ENCODE results near the gene CFAP74. TPM values are rescaled to one million over a fixed set of nuclear protein-coding genes. Genes with fewer than 3 reads are reported as not detected.

Gene CFAP74
- total and polyA plus RNA-seq, 2 experiments from 2014 or later, result not detected

DNA sequence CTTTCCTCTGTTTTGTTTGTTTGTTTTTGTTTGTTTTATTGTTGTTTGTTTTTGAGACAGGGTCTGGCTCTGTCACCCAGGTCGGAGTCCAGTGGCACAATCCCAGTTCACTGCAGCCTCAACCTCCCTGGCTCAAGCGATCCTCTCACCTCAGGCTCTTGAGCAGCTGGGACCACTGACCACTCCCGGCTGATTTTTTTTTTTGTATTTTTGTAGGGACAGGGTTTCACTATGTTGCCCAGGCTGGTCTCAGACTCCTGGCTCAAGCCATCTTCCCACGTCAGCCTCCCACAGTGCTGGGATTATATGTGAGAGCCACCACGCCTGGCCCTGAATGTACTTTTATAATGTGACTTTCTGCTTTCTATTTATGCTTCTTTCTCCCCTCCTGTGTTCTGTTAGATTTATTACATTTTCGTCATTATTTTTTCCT is 93.5 kb downstream of the CFAP74 start:
- peaks cover 9% of the 10 kb centered on the region for H3K79me2 ChIP-seq
- peaks cover 16% of the 10 kb centered on the region for H3K4me1 ChIP-seq (ENCODE audit: insufficient read depth)
- no peaks in the 10 kb centered on the region for H3K36me3 ChIP-seq (replicated peaks; ENCODE audit: insufficient read depth, low read depth)
- H2AFZ ChIP-seq, result no peak overlapping the region
- DNase-seq (ENCODE audit: low spot score), result peak; percentile 1
- TF ChIP-seq EZH2phosphoT487 (IDR thresholded peaks at IDR 0.05; ENCODE audit: low read depth, severe bottlenecking, unreplicated experiment) (no peak), EZH2 (IDR thresholded peaks at IDR 0.05; ENCODE audit: borderline replicate concordance) (no peak)
- TF ChIP-seq, protein P1, sequence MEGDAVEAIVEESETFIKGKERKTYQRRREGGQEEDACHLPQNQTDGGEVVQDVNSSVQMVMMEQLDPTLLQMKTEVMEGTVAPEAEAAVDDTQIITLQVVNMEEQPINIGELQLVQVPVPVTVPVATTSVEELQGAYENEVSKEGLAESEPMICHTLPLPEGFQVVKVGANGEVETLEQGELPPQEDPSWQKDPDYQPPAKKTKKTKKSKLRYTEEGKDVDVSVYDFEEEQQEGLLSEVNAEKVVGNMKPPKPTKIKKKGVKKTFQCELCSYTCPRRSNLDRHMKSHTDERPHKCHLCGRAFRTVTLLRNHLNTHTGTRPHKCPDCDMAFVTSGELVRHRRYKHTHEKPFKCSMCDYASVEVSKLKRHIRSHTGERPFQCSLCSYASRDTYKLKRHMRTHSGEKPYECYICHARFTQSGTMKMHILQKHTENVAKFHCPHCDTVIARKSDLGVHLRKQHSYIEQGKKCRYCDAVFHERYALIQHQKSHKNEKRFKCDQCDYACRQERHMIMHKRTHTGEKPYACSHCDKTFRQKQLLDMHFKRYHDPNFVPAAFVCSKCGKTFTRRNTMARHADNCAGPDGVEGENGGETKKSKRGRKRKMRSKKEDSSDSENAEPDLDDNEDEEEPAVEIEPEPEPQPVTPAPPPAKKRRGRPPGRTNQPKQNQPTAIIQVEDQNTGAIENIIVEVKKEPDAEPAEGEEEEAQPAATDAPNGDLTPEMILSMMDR (IDR thresholded peaks at IDR 0.05; ENCODE audit: poor library complexity), result no peak
- no peaks in the 10 kb centered on the region for H4K20me1 ChIP-seq (ENCODE audit: insufficient read depth, poor library complexity, severe bottlenecking)
- 84% methylated on average over 6 of the region's 6 CpGs for WGBS (ENCODE audit: low lambda C conversion rate, missing lambda C conversion rate)
- no peaks in the 10 kb centered on the region for H3K9me3 ChIP-seq (ENCODE audit: low read depth)
- H3K9me2 ChIP-seq (replicated peaks; ENCODE audit: insufficient read depth), result no peaks in the 10 kb centered on the region
- H3K4me3 ChIP-seq, result no peak overlapping the region
- H3K27ac ChIP-seq, result peak overlapping the region; percentile 80
- peak overlapping the region; percentile 75 for H3K4me2 ChIP-seq
- no peaks in the 10 kb centered on the region for H3K27me3 ChIP-seq

DNA sequence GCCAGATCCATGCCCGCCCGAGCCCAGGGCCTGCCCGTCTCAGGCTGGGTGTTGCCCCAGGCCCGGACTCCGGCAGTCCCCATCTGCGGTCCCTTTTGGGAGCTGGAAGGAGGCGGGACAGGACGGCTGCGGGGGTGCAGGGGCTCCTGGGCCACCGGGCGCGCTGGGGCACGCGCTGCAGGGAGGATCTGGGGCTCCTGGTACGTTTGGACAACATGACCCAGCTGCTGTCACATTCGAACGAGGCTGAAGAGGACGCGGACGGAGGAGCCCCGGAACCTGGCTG is 95.1 kb downstream of the CFAP74 start:
- no peak for DNase-seq (ENCODE audit: low spot score)
- TF ChIP-seq, protein P1 (IDR thresholded peaks at IDR 0.05; ENCODE audit: poor library complexity), result no peak
- TF ChIP-seq EZH2 (IDR thresholded peaks at IDR 0.05; ENCODE audit: borderline replicate concordance), result no peak
- no peak for TF ChIP-seq EZH2phosphoT487 (IDR thresholded peaks at IDR 0.05; ENCODE audit: low read depth, severe bottlenecking, unreplicated experiment)
- Histone ChIP-seq H3K27me3 (no peaks in the 10 kb centered on the region), H3K9me2 (replicated peaks; ENCODE audit: insufficient read depth) (no peaks in the 10 kb centered on the region), H3K27ac (peak overlapping the region; percentile 90), H3K9me3 (ENCODE audit: low read depth) (no peaks in the 10 kb centered on the region), H3K79me2 (peaks cover 9% of the 10 kb centered on the region), H2AFZ (peak overlapping the region; percentile 81), H3K4me3 (peak overlapping the region; percentile 54), H3K4me2 (peak overlapping the region; percentile 99), H4K20me1 (ENCODE audit: insufficient read depth, poor library complexity, severe bottlenecking) (no peaks in the 10 kb centered on the region), H3K4me1 (ENCODE audit: insufficient read depth) (peaks cover 16% of the 10 kb centered on the region), H3K36me3 (replicated peaks; ENCODE audit: insufficient read depth, low read depth) (no peaks in the 10 kb centered on the region)
- WGBS (ENCODE audit: low lambda C conversion rate, missing lambda C conversion rate), result 17% methylated on average over 21 of the region's 21 CpGs

DNA sequence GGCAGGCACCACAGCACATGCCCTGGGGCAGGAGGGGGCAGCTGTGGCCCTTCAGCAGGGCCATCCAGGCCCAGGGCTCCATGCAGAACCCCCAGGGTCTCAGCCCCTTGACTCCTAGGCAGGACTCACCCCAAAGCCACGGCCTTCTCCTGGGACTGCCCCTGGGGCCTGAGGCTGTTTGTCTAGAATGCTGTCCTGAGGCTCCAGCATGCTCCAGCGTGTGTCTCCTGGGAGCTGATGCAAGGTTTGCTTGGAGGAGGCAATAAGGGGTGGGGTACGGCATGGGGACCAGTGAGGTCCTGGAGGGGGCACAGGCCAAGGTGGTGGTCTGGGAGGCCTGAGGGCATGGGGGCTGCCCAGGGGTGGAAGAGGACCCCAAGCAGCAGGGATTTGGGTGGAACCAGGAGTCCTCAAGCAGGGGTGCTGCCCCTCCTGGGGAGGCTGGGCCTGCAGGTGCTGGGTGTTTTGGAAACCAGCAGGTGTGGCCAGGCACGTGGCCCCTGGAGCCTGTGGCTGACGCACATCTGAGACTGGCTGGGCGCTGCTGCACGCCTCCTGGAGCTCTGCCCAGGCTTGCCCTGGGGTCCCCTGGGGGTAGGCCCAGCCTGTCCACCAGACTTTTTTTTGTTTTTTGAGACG is 96.4 kb downstream of the CFAP74 start:
- no peak overlapping the region for H3K4me2 ChIP-seq
- H3K27me3 ChIP-seq, result no peaks in the 10 kb centered on the region
- H2AFZ ChIP-seq, result no peak overlapping the region
- no peaks in the 10 kb centered on the region for H4K20me1 ChIP-seq (ENCODE audit: insufficient read depth, poor library complexity, severe bottlenecking)
- peaks cover 9% of the 10 kb centered on the region for H3K79me2 ChIP-seq
- H3K4me1 ChIP-seq (ENCODE audit: insufficient read depth), result peaks cover 16% of the 10 kb centered on the region
- DNase-seq (ENCODE audit: low spot score), result peak; percentile 28
- 90% methylated on average over 8 of the region's 8 CpGs for WGBS (ENCODE audit: low lambda C conversion rate, missing lambda C conversion rate)
- no peaks in the 10 kb centered on the region for H3K9me3 ChIP-seq (ENCODE audit: low read depth)
- no peaks in the 10 kb centered on the region for H3K36me3 ChIP-seq (replicated peaks; ENCODE audit: insufficient read depth, low read depth)
- TF ChIP-seq EZH2 (IDR thresholded peaks at IDR 0.05; ENCODE audit: borderline replicate concordance) (no peak), EZH2phosphoT487 (IDR thresholded peaks at IDR 0.05; ENCODE audit: low read depth, severe bottlenecking, unreplicated experiment) (no peak)
- TF ChIP-seq, protein P1 (IDR thresholded peaks at IDR 0.05; ENCODE audit: poor library complexity), result no peak
- H3K9me2 ChIP-seq (replicated peaks; ENCODE audit: insufficient read depth), result no peaks in the 10 kb centered on the region
- H3K4me3 ChIP-seq, result no peak overlapping the region
- no peak overlapping the region for H3K27ac ChIP-seq
